Uterus (tissue), 4 donors: ENCODE measurements around the gene CERS1. TPM values are rescaled to one million over a fixed set of nuclear protein-coding genes. Genes with fewer than 3 reads are reported as not detected.

Experiments used
- DNase-seq, 2 donors: peaks; one replicate each; pipeline ENCODE4 v3.0.0-alpha.2; 2019 to 2020
- H3K27ac ChIP-seq, 2 donors: fragments of 200-600 bp; sonication (generic); 1 replicate in 1 of 2; 2 replicates in 1 of 2; pipeline ENCODE4 v1.5.1; 2016 to 2018
- H3K27me3 ChIP-seq, 2 donors: fragments of 200-600 bp; sonication (generic); one replicate each; pipeline ENCODE4 v1.5.1; 2018 to 2019; ENCODE audit warnings: control low read depth in 1 of 2
- H3K36me3 ChIP-seq, 2 donors: fragments of 200-600 bp; sonication (generic); one replicate each; pipeline ENCODE4 v1.5.1; 2019; ENCODE audit warnings: control low read depth in 1 of 2
- H3K4me1 ChIP-seq, 2 donors: fragments of 200-600 bp; sonication (generic); one replicate each; pipeline ENCODE4 v1.5.1; 2018 to 2019; ENCODE audit warnings: control low read depth in 1 of 2
- H3K4me3 ChIP-seq, 2 donors: fragments of 200-600 bp; sonication (generic); 1 replicate in 1 of 2; 2 replicates in 1 of 2; pipeline ENCODE4 v1.5.1; 2018 to 2019; ENCODE audit warnings: mild to moderate bottlenecking in 1 of 2
- H3K9me3 ChIP-seq, 2 donors: fragments of 200-600 bp; sonication (generic); one replicate each; pipeline ENCODE4 v1.5.1; 2019; ENCODE audit warnings: control low read depth in 1 of 2
- CTCF ChIP-seq, 4 experiments: fragments of 200-600 bp in 2 of 4; fragments of 450-650 bp in 2 of 4; sonication (generic) in 2 of 4; IDR thresholded peaks; one replicate each; pipeline ENCODE4 v1.5.1; 2016 to 2019; ENCODE audit warnings: antibody characterized with exemption in 4 of 4, mild to moderate bottlenecking in 2 of 4, moderate library complexity in 1 of 4
- POLR2A ChIP-seq, 2 donors: fragments of 450-650 bp; IDR thresholded peaks; one replicate each; pipeline ENCODE4 v1.6.1; 2016; ENCODE audit warnings: antibody characterized with exemption in 2 of 2, mild to moderate bottlenecking in 1 of 2, moderate library complexity in 1 of 2
- intact Hi-C: fragments of 100-400 bp; cut with DNase I; formaldehyde crosslinking; loops from one replicate; pipeline ENCODE4 v1.15.1; 2023; ENCODE audit warnings: low total_unique reads
- total RNA-seq, 4 donors: library from RNA; depleted of rRNA in 3 of 4; stranded (reverse); fragments of >200 nt in 3 of 4; gene quantifications; one replicate each; pipeline versions ENCODE4 v1.1.0 to v1.2.4, GENCODE V29; 2014 to 2023
- donor health status: DM: yes; HTN: yes; CAD: no.

The CERS1 gene
- total RNA-seq, 4 donors from 2014 or later = 0.30 to 4.9 TPM; not detected in 2

DNA sequence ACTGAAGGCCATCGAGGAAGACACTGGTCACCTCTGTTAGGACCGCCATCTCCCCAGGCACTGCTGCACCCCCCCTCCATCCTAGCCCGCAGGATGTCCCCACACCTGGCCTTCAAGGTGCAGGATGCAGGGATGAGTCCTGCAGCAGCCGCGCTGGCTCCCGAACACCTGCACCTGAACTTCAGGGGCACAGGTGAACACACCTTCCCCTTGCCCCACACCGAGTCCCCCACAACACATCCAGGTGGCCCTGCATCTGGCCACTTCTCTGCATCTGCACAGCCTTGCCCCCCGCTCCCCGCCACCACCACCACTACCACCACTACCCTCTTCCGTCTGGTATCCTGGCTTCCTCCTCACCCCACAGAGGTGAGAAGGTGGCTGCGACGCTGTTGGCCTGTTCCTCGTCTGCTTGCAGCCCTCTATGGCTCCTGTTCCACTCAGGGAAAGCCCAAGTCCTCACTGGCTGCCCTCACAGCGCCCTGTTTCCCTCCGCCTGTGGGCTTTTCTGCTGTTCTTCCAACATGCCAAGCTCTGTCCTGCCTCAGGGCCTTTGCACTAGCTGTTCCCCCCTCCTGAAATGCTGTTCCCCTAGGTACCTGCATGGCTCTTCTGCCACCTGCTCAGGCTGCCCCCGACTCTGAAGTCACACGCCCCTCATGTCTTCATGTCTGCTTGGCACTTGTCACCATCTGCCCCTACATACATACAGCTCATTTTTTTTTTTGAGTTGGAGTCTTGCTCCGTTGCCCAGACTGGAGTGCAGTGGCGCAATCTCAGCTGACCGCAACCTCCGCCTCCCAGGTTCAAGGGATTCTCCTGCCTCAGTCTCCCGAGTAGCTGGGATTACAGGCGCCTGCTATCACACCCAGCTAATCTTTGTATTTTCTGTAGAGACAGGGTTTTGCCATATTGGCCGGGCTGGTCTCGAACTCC lies 1.4 kb upstream of the CERS1 start:
- H3K4me3 ChIP-seq = no peak overlapping the region
- intact Hi-C loops = no loop called here
- H3K27ac ChIP-seq = no peak overlapping the region
- no peaks in the 10 kb centered on the region for H3K9me3 ChIP-seq
- peak in 1 of 2 donors; percentile 13 for DNase-seq
- H3K27me3 ChIP-seq = peaks cover 0 to 6% of the 10 kb centered on the region in 2 donors
- TF ChIP-seq POLR2A (IDR thresholded peaks at IDR 0.05) (no peak), CTCF (IDR thresholded peaks at IDR 0.05) (no peak)
- no peaks in the 10 kb centered on the region for H3K36me3 ChIP-seq
- H3K4me1 ChIP-seq = peaks cover 0 to 23% of the 10 kb centered on the region in 2 donors

GRCh38 chr19:18896421-18896841 lies 473 bp upstream of the CERS1 start:
- no peaks in the 10 kb centered on the region for H3K36me3 ChIP-seq
- intact Hi-C loops = no loop called here
- no peak overlapping the region for H3K27ac ChIP-seq
- peaks cover 0 to 23% of the 10 kb centered on the region in 2 donors for H3K4me1 ChIP-seq
- DNase-seq = no peak
- H3K4me3 ChIP-seq = no peak overlapping the region
- peaks cover 0 to 6% of the 10 kb centered on the region in 2 donors for H3K27me3 ChIP-seq
- H3K9me3 ChIP-seq = no peaks in the 10 kb centered on the region
- TF ChIP-seq CTCF (IDR thresholded peaks at IDR 0.05) = no peak
- TF ChIP-seq POLR2A (IDR thresholded peaks at IDR 0.05) = no peak

GRCh38 chr19:18895038-18895823 lies 727 bp downstream of the CERS1 start:
- intact Hi-C loops = no loop called here
- Histone ChIP-seq H3K36me3 (no peaks in the 10 kb centered on the region), H3K4me1 (peaks cover 0 to 23% of the 10 kb centered on the region in 2 donors), H3K27me3 (peaks cover 0 to 6% of the 10 kb centered on the region in 2 donors), H3K4me3 (peak overlapping the region in 1 of 2 donors; percentile 17), H3K9me3 (no peaks in the 10 kb centered on the region), H3K27ac (no peak overlapping the region)
- no peak for TF ChIP-seq POLR2A (IDR thresholded peaks at IDR 0.05)
- TF ChIP-seq CTCF (IDR thresholded peaks at IDR 0.05) = peak in 1 of 4 experiments; percentile 10
- DNase-seq = peak in 1 of 2 donors; percentile 14

DNA sequence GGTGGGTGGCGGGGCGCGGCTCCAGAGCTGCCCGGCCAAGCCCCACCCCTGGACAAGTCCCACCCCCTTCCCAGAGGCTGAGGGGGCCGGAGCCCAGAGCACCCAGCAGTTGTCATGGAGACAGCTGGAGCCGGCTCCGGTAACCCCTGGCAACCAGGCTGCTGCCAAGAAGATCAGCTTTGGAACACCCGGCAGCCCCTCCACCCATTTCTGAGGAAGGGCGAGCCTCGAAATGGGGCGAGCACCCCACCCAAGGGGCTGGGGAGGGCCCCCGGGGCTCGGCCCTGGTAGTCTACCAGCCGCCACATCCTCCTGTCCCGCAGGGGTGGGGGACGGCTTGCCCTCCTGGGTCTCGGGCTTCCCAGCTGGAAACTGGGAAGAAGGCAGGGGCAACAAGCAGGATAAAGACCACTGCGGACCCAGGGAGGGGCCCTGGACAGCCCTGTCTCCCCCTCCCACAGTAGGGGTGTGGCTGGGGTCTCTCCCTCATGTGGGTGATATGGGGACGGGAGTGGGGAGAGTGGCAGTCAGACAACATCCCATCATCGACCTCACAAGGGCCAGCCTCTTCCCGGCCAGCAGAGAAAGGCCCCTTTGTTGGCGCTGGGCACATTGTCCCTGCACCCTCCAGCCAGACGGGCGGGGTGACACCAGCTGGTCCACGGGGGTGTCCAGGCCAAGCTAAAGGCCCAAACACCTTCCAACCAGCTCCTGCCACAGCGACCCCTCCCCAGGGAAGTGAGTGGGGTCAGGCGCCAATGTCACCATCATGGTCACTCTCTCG lies 1.5 kb downstream of the CERS1 start:
- Histone ChIP-seq H3K27ac (no peak overlapping the region), H3K4me3 (peak overlapping the region in 1 of 2 donors; percentile 17), H3K9me3 (no peaks in the 10 kb centered on the region), H3K36me3 (no peaks in the 10 kb centered on the region), H3K4me1 (peaks cover 0 to 23% of the 10 kb centered on the region in 2 donors), H3K27me3 (peaks cover 0 to 6% of the 10 kb centered on the region in 2 donors)
- TF ChIP-seq CTCF (IDR thresholded peaks at IDR 0.05) (no peak), POLR2A (IDR thresholded peaks at IDR 0.05) (no peak)
- intact Hi-C loops = no loop called here
- DNase-seq = peak in 1 of 2 donors; percentile 13
